ENCODE measurements around the gene GIPR. TPM values are rescaled to one million over a fixed set of nuclear protein-coding genes. Genes with fewer than 3 reads are reported as not detected.

GIPR gene
- total RNA-seq, 4 donors from 2014 or later = 0.45 to 1.5 (median 1.2) TPM

DNA sequence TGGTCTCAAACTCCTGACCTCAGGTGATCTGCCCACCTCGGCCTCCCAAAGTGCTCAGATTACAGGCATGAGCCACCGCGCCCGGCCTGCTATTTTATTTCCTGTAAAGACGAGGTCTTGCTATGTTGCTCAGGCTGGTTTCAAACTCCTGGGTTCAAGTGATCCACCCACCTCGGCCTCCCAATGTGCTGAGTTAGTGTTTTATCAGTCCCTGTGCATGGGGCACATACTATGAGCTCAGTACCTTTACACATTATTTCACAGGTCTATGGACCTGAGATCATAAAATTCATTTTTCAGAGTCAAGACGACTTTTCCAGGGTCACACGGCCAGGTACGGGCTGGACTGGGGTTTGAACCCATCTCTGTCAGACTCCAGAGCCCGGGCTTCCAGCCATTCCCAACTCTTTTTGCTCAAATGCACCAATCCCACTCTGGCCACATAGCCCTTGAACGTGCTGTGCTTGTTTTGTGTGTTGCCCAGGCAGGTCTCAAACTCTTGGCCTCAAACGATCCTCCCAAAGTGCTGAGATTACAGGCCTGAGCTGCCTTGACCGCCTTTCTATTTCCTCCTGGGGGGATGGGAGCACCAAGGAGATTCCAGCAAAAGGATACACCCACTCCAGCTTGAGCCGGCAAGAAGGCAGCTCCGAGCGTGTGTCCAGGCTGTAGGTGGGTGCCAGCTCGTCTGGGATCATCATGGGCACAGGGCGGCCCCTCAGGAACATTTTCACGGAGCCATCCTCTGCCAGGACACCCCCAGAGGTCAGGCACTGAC lies 29.9 kb upstream of the GIPR start:
- H3K4me1 ChIP-seq = peaks cover 19 to 34% of the 10 kb centered on the region in 2 donors
- no peaks in the 10 kb centered on the region for H3K36me3 ChIP-seq
- DNase-seq = peak; percentile 23 to 27
- H3K27ac ChIP-seq = no peak overlapping the region
- H3K4me3 ChIP-seq (replicated peaks in 1 of 3) = peak overlapping the region in 1 of 3 donors; percentile 68
- 65 to 74% methylated on average over 16 to 19 of the region's 19 CpGs for WGBS, 2 donors
- intact Hi-C loops (cut with DNase I) = no loop called here
- TF ChIP-seq, protein P1, sequence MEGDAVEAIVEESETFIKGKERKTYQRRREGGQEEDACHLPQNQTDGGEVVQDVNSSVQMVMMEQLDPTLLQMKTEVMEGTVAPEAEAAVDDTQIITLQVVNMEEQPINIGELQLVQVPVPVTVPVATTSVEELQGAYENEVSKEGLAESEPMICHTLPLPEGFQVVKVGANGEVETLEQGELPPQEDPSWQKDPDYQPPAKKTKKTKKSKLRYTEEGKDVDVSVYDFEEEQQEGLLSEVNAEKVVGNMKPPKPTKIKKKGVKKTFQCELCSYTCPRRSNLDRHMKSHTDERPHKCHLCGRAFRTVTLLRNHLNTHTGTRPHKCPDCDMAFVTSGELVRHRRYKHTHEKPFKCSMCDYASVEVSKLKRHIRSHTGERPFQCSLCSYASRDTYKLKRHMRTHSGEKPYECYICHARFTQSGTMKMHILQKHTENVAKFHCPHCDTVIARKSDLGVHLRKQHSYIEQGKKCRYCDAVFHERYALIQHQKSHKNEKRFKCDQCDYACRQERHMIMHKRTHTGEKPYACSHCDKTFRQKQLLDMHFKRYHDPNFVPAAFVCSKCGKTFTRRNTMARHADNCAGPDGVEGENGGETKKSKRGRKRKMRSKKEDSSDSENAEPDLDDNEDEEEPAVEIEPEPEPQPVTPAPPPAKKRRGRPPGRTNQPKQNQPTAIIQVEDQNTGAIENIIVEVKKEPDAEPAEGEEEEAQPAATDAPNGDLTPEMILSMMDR (IDR thresholded peaks at IDR 0.05) = no peak
- TF ChIP-seq POLR2A (IDR thresholded peaks at IDR 0.05) = no peak
- H3K9me3 ChIP-seq = no peaks in the 10 kb centered on the region
- H3K27me3 ChIP-seq = no peaks in the 10 kb centered on the region

DNA sequence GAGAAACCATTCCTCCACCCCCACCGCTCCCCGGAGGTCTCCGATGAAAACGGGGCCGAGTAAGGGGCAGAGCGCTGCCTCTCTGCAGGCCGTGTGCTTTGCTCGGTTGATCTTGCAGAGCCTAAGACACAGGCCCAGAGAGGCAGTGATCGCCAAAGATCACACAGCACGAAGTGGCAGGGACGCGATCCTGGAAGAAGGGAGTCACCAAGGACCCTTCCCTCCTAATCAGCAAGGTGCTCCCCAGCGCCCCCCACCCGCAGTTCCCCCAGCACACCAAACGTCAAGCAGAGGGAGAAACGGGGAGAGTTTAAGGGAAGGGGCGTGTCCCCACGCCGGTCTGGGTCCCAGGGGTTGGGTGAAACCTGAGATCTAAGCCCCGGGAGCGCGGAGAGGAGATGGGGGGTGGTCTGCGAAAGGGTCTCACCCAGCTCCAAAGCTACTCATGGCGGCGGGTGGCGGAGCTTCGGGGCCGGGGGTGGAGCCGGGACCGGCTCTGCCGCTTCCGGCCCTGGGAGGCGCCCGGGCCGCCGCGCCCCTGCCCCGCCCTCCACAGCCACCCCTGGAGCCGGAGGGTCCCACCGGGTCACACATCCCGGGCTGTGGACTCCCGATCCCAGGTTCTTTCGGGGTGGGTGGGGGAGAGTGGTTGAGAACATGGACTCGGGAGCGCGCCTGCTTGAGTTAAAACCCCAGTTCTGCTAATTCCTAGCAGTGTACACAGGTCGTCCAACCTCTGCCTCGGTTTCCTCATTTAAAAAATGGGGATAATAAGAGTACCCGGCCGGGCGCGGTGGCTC lies 28.9 kb upstream of the GIPR start, which contains the start of gene EML2:
Gene EML2 (minus strand): TSS at position 468 of the 800 bp plus-strand sequence. CDS start 21 bp downstream, at position 447.
- WGBS, 2 donors = 4 to 8% methylated on average over 18 to 25 of the region's 52 CpGs
- H3K36me3 ChIP-seq = no peaks in the 10 kb centered on the region
- H3K27me3 ChIP-seq = no peaks in the 10 kb centered on the region
- intact Hi-C loops (cut with DNase I) = no loop called here
- peak within 1 kb of the TSS in 1 of 3 donors; percentile 10 for H3K27ac ChIP-seq
- DNase-seq = peak; percentile 57 to 60
- H3K4me1 ChIP-seq = peaks cover 19 to 34% of the 10 kb centered on the region in 2 donors
- H3K4me3 ChIP-seq (replicated peaks in 1 of 3) = peak within 1 kb of the TSS; percentile 48 to 68 (median 67)
- H3K9me3 ChIP-seq = no peaks in the 10 kb centered on the region
- TF ChIP-seq, protein P1 (IDR thresholded peaks at IDR 0.05) = no peak
- TF ChIP-seq POLR2A (IDR thresholded peaks at IDR 0.05) = peak in 1 of 2 donors; percentile 20

DNA sequence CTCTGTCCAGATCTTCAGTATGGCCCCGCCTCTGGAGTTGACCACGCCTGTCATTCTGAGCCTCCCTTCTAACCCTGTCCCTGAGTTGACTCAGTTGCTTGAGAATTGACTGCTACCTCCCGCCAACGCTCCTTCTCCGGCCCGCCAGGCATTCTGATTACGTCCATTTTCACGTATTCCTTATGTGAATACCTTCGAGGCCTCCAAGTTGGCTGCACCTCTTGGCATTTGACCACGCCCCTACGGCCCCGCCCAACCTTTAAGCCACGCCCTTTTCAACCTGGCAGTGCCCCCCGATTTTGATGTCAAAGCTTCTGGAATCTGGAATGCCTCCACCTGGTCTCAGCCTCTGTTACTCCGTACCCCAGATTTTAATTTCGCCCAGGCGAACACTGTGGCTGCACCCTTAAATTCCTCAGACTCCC lies 27.2 kb upstream of the GIPR start:
- H3K27me3 ChIP-seq = peaks cover 12% of the 10 kb centered on the region
- peak overlapping the region in 1 of 3 donors; percentile 75 for H3K27ac ChIP-seq
- no peaks in the 10 kb centered on the region for H3K36me3 ChIP-seq
- no peak overlapping the region for H3K4me3 ChIP-seq (replicated peaks in 1 of 3)
- intact Hi-C loops (cut with DNase I) = loop anchor here (5.0 kb wide), 1 partner anchor 119 kb away; no protein-coding TSS in a partner anchor
- no peaks in the 10 kb centered on the region for H3K9me3 ChIP-seq
- TF ChIP-seq POLR2A (IDR thresholded peaks at IDR 0.05) = no peak
- TF ChIP-seq, protein P1 (IDR thresholded peaks at IDR 0.05) = no peak
- H3K4me1 ChIP-seq = peaks cover 19 to 41% of the 10 kb centered on the region in 2 donors
- 47 to 53% methylated on average over 17 of the region's 17 CpGs for WGBS, 2 donors
- no peak for DNase-seq

DNA sequence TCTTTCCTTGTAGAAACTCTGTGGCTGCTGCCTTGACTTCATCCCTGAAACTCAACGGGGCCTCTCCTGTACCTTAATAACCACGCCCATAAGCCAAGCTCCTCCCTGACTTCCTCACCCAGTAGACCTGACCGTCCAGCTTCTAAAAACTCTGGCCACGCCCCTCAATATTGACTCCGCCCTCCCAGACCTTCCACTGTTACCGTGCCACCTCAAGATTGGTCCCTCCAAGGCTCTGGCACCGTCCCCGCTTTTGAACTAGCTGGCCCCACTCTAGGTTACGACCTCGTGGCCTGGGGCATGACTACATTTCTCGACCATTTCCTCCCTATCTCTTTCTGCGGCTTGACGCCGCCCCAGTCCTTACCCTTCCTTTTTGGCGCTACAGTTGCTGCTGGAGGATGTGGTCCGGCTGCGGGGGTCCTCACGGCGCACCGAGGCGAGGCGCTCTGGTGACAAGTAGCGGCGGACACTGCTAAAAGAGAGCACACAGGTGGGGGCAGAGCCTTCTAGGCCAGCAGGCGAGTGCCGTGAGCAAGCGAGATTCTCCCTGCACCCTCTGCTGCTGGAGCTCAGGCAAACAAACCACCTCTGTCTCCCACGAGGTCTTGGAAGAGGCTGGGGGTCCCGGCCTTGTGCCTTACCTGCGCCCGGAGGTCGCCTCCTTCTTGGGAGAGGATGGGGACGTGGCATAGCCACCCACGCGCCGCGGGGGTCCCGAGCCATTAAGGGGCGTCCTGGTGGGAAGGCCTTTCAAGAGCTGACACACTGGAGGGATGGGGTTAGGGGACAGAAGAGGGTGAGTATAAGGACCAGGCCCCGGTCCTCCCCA lies 26.5 kb upstream of the GIPR start:
- peak; percentile 85 to 88 for DNase-seq
- Histone ChIP-seq H3K27ac (peak overlapping the region; percentile 61 to 75 (median 68)), H3K4me3 (replicated peaks in 1 of 3) (peak overlapping the region in 2 of 3 donors; percentile 4 to 21), H3K27me3 (peaks cover 12% of the 10 kb centered on the region), H3K9me3 (no peaks in the 10 kb centered on the region), H3K36me3 (no peaks in the 10 kb centered on the region), H3K4me1 (peaks cover 19 to 47% of the 10 kb centered on the region in 2 donors)
- intact Hi-C loops (cut with DNase I) = loop anchor here (2.0 to 5.0 kb wide), 2 partner anchors 33 to 119 kb away; no protein-coding TSS in a partner anchor
- 4 to 5% methylated on average over 24 to 34 of the region's 40 CpGs for WGBS, 2 donors
- TF ChIP-seq POLR2A (IDR thresholded peaks at IDR 0.05) = no peak
- TF ChIP-seq, protein P1 (IDR thresholded peaks at IDR 0.05) = no peak

All from thyroid gland (tissue), 4 donors.